Stimulated activated CD8-positive, alpha-beta memory T cell treated with anti-CD3 and anti-CD28 coated beads, Interleukin-15, amount 100 ng/mL, for 1 hour (primary cell): ENCODE results near the gene TP53TG5.
"Not testable (repeated sequence)": the region's sequence is repeated elsewhere in the genome, so short reads cannot be mapped to it uniquely, and the experiment has no call there.

Source experiments
- DNase-seq: peaks from one replicate; pipeline ENCODE4 v3.0.0-alpha.2; 2020; ENCODE audit warnings: low read depth

Gene TP53TG5

GRCh38 chr20:45366192-45366591 is 11.9 kb downstream of the TP53TG5 start:
- DNase-seq = no peak

GRCh38 chr20:45365444-45365970 is 12.6 kb downstream of the TP53TG5 start:
- DNase-seq = no peak

GRCh38 chr20:45363611-45364492 is 14.3 kb downstream of the TP53TG5 start:
- no peak for DNase-seq

GRCh38 chr20:45362804-45363610 is 15.1 kb downstream of the TP53TG5 start, which contains the start of gene SYS1:
TSS of gene SYS1 (plus strand) at chr20:45363156. CDS start at chr20:45363532, 376 bp downstream.
- peak; percentile 97 for DNase-seq

- no peak for DNase-seq
These were observed 16.3 kb downstream of the TP53TG5 start for GRCh38 chr20:45361793-45362192.

GRCh38 chr20:45359406-45360148 is 18.5 kb downstream of the TP53TG5 start:
- no peak for DNase-seq

GRCh38 chr20:45359069-45359405 is 19.1 kb downstream of the TP53TG5 start:
- DNase-seq = no peak

- no peak for DNase-seq
These were observed 19.6 kb downstream of the TP53TG5 start for GRCh38 chr20:45358282-45359068.

- no peak for DNase-seq
These were observed 22.7 kb downstream of the TP53TG5 start for GRCh38 chr20:45355209-45356084.

- no peak for DNase-seq
These were observed 23.5 kb downstream of the TP53TG5 start for GRCh38 chr20:45354423-45355208.

- DNase-seq = no peak
These were observed 24.4 kb downstream of the TP53TG5 start for GRCh38 chr20:45353746-45354145.

- no peak for DNase-seq
These were observed 25.4 kb downstream of the TP53TG5 start for GRCh38 chr20:45352729-45353128.

- not testable (repeated sequence) for DNase-seq
These were observed 27.3 kb downstream of the TP53TG5 start for GRCh38 chr20:45350795-45351194.

- DNase-seq = no peak
These were observed 27.9 kb downstream of the TP53TG5 start for GRCh38 chr20:45350217-45350616.

- peak; percentile 18 for DNase-seq
These were observed 30.0 kb downstream of the TP53TG5 start, which contains the start of gene SDC4 for GRCh38 chr20:45347936-45348778. TSS of gene SDC4 (minus strand) at chr20:45348424. CDS start at chr20:45348384, 40 bp downstream.

GRCh38 chr20:45347297-45347935 is 30.7 kb downstream of the TP53TG5 start:
- DNase-seq = no peak

GRCh38 chr20:45346851-45347250 is 31.3 kb downstream of the TP53TG5 start:
- no peak for DNase-seq

- DNase-seq = no peak
These were observed 31.8 kb downstream of the TP53TG5 start for GRCh38 chr20:45346291-45346718.
